ENCODE data around the gene SULT1E1. TPM values are rescaled to one million over a fixed set of nuclear protein-coding genes. Genes with fewer than 3 reads are reported as not detected.

The SULT1E1 gene
- total RNA-seq, 1 experiment from 2014 or later = not detected

DNA sequence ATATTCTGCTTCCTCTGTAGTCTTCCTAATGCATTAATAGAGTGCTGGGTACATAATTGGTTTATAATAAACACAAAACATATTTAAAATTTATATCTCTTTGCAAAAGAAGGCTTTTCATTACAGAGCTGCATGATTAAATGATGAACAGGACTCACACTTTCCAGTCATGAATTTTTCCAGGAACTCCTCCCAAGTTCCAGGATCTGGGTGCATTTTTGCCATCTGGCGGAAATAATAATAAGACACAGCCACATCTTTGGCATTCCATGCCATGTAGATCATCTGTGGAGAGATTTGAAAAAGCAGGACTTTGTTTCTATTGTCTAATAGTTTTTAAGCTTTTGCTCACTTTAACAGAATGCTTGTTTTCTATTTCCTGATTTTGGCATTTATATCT lies 59.3 kb downstream of the SULT1E1 start:
- no peak for DNase-seq (ENCODE audit: extremely low read depth, low read depth)

DNA sequence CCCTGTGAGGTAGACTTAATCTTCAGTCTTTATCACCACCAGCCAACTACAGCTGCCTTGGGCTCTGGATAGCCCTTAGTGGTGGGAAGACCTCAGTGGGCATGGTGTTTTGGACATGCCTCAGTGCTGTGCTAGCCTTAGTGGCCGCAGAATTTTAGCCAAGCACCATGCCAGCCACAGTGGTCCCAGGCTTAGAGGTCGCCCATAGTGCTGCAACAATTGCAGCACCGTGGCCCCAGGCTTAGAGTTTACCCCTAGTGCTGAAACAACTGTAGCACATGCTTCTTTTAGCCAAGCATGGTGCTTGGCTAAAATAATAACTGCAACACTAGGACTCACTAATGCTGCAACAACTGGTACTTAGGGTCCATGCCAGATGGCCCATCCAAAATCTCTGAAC lies 60.6 kb downstream of the SULT1E1 start:
- no peak for DNase-seq (ENCODE audit: extremely low read depth, low read depth)

DNA sequence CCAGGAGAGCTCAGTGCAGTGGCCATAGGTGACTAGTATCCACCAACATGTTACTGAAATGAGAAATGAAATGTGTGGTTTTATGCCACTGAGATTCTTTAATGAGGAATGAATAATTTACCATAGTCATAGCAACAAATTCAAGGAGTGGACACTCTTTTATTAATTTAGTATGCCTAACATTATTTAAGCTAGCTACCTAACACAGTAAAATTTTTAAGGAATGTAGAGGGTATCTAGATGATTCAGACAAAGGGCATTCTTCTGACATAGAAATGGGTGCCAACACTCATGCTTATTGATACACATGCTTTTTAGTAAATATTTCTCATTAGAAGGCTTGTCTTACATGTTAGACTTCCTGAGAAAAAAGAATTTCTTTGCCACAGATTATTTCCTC lies 66.2 kb downstream of the SULT1E1 start:
- DNase-seq (ENCODE audit: extremely low read depth, low read depth) = no peak

Other genes starting within 250 kb of the SULT1E1 start
- not detected in 2 replicates for gene UGT2A2, start 220.5 kb downstream of the SULT1E1 start, total RNA-seq (2014; rRNA removed; shearing (Covaris generic))
- not detected in 2 replicates for gene UGT2A1, start 206.9 kb downstream of the SULT1E1 start, total RNA-seq (2014; rRNA removed; shearing (Covaris generic))
- under 0.01 TPM in 1 of 2 replicates, not detected in the other for gene SULT1B1, start 99.5 kb downstream of the SULT1E1 start, total RNA-seq (2014; rRNA removed; shearing (Covaris generic))
- not detected in 2 replicates for gene CSN1S1, start 70.9 kb upstream of the SULT1E1 start, total RNA-seq (2014; rRNA removed; shearing (Covaris generic))
- not detected in 2 replicates for gene CSN2, start 105.6 kb upstream of the SULT1E1 start, total RNA-seq (2014; rRNA removed; shearing (Covaris generic))
- gene STATH, start 135.8 kb upstream of the SULT1E1 start, total RNA-seq (2014; rRNA removed; shearing (Covaris generic)) = not detected in 2 replicates
- not detected in 2 replicates for gene HTN3, start 168.3 kb upstream of the SULT1E1 start, total RNA-seq (2014; rRNA removed; shearing (Covaris generic))
- gene HTN1, start 190.3 kb upstream of the SULT1E1 start, total RNA-seq (2014; rRNA removed; shearing (Covaris generic)) = not detected in 2 replicates

Data from NCI-H460 (cell line).